ENCODE data around the gene NPLOC4. TPM values are rescaled to one million over a fixed set of nuclear protein-coding genes. Genes with fewer than 3 reads are reported as not detected.

NPLOC4 gene
- total and polyA plus RNA-seq, 9 of the 15 experiments (the other 6 are each of a cell fraction or from before 2014, with no cell fraction given) = 1.5 to 116 (median 64.5) TPM

GRCh38 chr17:81512562-81513371, 124.1 kb downstream of the NPLOC4 start, which contains the start of gene ACTG1 (continued):
- TF ChIP-seq STAG1 (CRISPR knock-in tag; IDR thresholded peaks at IDR 0.05; ENCODE audit: borderline replicate concordance) = 0 out of 2 replicates have a peak, but pooled peaks have one; percentile 3
- TF ChIP-seq ZNF253 (CRISPR knock-in tag; conservative IDR thresholded peaks at IDR 0.05) = no peak
- TF ChIP-seq SRSF1 (IDR thresholded peaks at IDR 0.05; ENCODE audit: low read depth, low read length) = no peak
- peak in 1 of 2 experiments; percentile 63; a peak in 2 of 4 replicates for TF ChIP-seq MNT (conservative IDR thresholded peaks at IDR 0.05)
- no peak for TF ChIP-seq HBP1 (CRISPR knock-in tag; IDR thresholded peaks at IDR 0.05)
- TF ChIP-seq E2F1 (CRISPR knock-in tag; IDR thresholded peaks at IDR 0.05) = peak; percentile 32; the same call in 1 of the 2 replicates
- no peak for TF ChIP-seq MLX (CRISPR knock-in tag; conservative IDR thresholded peaks at IDR 0.05)
- TF ChIP-seq EP400 (IDR thresholded peaks at IDR 0.05) = peak; percentile 43; the same call in 1 of the 2 replicates
- peak; percentile 96 for TF ChIP-seq CBX1 (IDR thresholded peaks at IDR 0.05; ENCODE audit: low read depth)
- TF ChIP-seq LARP7 (IDR thresholded peaks at IDR 0.05) = no peak
- TF ChIP-seq ZNF41 (CRISPR knock-in tag; conservative IDR thresholded peaks at IDR 0.05) = no peak
- no peak for TF ChIP-seq BMI1 (IDR thresholded peaks at IDR 0.05; ENCODE audit: low read length)
- TF ChIP-seq RFX7 (CRISPR knock-in tag; IDR thresholded peaks at IDR 0.05) = no peak
- peak; percentile 96 for TF ChIP-seq SMAD1 (IDR thresholded peaks at IDR 0.05; ENCODE audit: low read depth, low read length, partially characterized antibody)
- peak; percentile 94; the same call in 1 of the 2 replicates for TF ChIP-seq KDM2B (CRISPR knock-in tag; IDR thresholded peaks at IDR 0.05)
- TF ChIP-seq GTF2A2 (tag; IDR thresholded peaks at IDR 0.05) = peak; percentile 92
- TF ChIP-seq KLF10 (CRISPR knock-in tag; IDR thresholded peaks at IDR 0.05) = no peak
- no peak for TF ChIP-seq ARID3B (CRISPR knock-in tag; IDR thresholded peaks at IDR 0.05; ENCODE audit: borderline replicate concordance)
- peak; percentile 83; the same call in 1 of the 2 replicates for TF ChIP-seq TGIF2 (CRISPR knock-in tag; IDR thresholded peaks at IDR 0.05)
- no peak for TF ChIP-seq DIDO1 (tag; IDR thresholded peaks at IDR 0.05; ENCODE audit: low read depth)
- no peak; the same call in 1 of the 2 replicates for TF ChIP-seq FOXJ2 (tag; IDR thresholded peaks at IDR 0.05)

Data from K562 (cell line).